ENCODE measurements around the gene REM1. TPM values are rescaled to one million over a fixed set of nuclear protein-coding genes. Genes with fewer than 3 reads are reported as not detected.

Gene REM1
- total and polyA plus RNA-seq, 2 of the 4 experiments (the other 2 are of a cell fraction) = not detected

Other genes starting within 250 kb of the REM1 start
- gene DEFB115, start 217.6 kb upstream of the REM1 start, total RNA-seq (2012; rRNA removed) = not detected in 2 replicates
- not detected in 2 replicates for gene DEFB115, start 217.6 kb upstream of the REM1 start, polyA plus RNA-seq (2012; rRNA removed)
- gene DEFB116, start 166.7 kb upstream of the REM1 start, total RNA-seq (2012; rRNA removed) = not detected in 2 replicates
- not detected in 2 replicates for gene DEFB116, start 166.7 kb upstream of the REM1 start, polyA plus RNA-seq (2012; rRNA removed)
- not detected in 2 replicates for gene DEFB118, start 106.7 kb upstream of the REM1 start, total RNA-seq (2012; rRNA removed)
- not detected in 2 replicates for gene DEFB118, start 106.7 kb upstream of the REM1 start, polyA plus RNA-seq (2012; rRNA removed)
- not detected in 2 replicates for gene DEFB119, start 84.7 kb upstream of the REM1 start, total RNA-seq (2012; rRNA removed)
- gene DEFB119, start 84.7 kb upstream of the REM1 start, polyA plus RNA-seq (2012; rRNA removed) = not detected in 2 replicates
- gene DEFB121, start 69.1 kb upstream of the REM1 start, total RNA-seq (2012; rRNA removed) = not detected in 2 replicates
- not detected in 2 replicates for gene DEFB121, start 69.1 kb upstream of the REM1 start, polyA plus RNA-seq (2012; rRNA removed)
- not detected in 2 replicates for gene DEFB123, start 34.7 kb upstream of the REM1 start, total RNA-seq (2012; rRNA removed)
- not detected in 2 replicates for gene DEFB123, start 34.7 kb upstream of the REM1 start, polyA plus RNA-seq (2012; rRNA removed)
- not detected in 2 replicates for gene DEFB124, start 161 bp upstream of the REM1 start, total RNA-seq (2012; rRNA removed)
- not detected in 2 replicates for gene DEFB124, start 161 bp upstream of the REM1 start, polyA plus RNA-seq (2012; rRNA removed)
- gene HM13, start 39.2 kb downstream of the REM1 start, total RNA-seq (2012; rRNA removed) = 46.7 and 53.2 TPM in 2 replicates
- gene HM13, start 39.2 kb downstream of the REM1 start, polyA plus RNA-seq (2012; rRNA removed) = 203 and 207 TPM in 2 replicates
- gene ID1, start 130.0 kb downstream of the REM1 start, total RNA-seq (2012; rRNA removed) = 174 and 186 TPM in 2 replicates
- 148 and 156 TPM in 2 replicates for gene ID1, start 130.0 kb downstream of the REM1 start, polyA plus RNA-seq (2012; rRNA removed)
- not detected in 2 replicates for gene COX4I2, start 162.6 kb downstream of the REM1 start, total RNA-seq (2012; rRNA removed)
- not detected in 2 replicates for gene COX4I2, start 162.6 kb downstream of the REM1 start, polyA plus RNA-seq (2012; rRNA removed)
- 41.9 and 45.5 TPM in 2 replicates for gene BCL2L1, start 247.6 kb downstream of the REM1 start, total RNA-seq (2012; rRNA removed)
- 40.2 and 41.9 TPM in 2 replicates for gene BCL2L1, start 247.6 kb downstream of the REM1 start, polyA plus RNA-seq (2012; rRNA removed)

Data from IMR-90 (cell line).